Measurements from ENCODE around the gene RAP1A.
A peak's percentile ranks its signal among the peaks of the same experiment; 100 is the strongest.

Gene RAP1A

DNA sequence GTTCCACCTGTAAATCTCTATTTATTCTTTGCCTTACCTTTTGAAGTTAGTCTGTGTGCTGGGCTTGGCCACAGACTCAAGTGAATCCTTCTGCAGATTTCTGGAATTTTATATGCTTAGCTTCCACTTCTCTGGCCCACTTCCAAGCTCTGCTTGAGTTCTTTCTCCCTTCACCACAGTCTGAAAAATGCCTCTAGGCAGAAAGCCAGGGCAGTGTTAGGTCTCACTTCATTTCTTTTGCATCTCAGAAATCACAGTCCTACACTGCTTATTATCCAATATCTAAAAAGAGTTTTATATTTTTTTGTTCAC, 70.7 kb downstream of the RAP1A start:
- peaks cover 16% of the 10 kb centered on the region for H3K4me1 Mint-ChIP-seq
- TF ChIP-seq, protein P1, sequence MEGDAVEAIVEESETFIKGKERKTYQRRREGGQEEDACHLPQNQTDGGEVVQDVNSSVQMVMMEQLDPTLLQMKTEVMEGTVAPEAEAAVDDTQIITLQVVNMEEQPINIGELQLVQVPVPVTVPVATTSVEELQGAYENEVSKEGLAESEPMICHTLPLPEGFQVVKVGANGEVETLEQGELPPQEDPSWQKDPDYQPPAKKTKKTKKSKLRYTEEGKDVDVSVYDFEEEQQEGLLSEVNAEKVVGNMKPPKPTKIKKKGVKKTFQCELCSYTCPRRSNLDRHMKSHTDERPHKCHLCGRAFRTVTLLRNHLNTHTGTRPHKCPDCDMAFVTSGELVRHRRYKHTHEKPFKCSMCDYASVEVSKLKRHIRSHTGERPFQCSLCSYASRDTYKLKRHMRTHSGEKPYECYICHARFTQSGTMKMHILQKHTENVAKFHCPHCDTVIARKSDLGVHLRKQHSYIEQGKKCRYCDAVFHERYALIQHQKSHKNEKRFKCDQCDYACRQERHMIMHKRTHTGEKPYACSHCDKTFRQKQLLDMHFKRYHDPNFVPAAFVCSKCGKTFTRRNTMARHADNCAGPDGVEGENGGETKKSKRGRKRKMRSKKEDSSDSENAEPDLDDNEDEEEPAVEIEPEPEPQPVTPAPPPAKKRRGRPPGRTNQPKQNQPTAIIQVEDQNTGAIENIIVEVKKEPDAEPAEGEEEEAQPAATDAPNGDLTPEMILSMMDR (IDR thresholded peaks at IDR 0.05; ENCODE audit: unreplicated experiment in 3 of 3): no peak
- peaks cover 24% of the 10 kb centered on the region for H3K9me3 Mint-ChIP-seq
- no peaks in the 10 kb centered on the region for H3K27me3 Mint-ChIP-seq (ENCODE audit: low read depth)
- H3K27ac Mint-ChIP-seq: peak overlapping the region; percentile 32 to 77 (median 61)
- H3K36me3 Mint-ChIP-seq (ENCODE audit: low read depth): peaks cover 55% of the 10 kb centered on the region
- H3K4me3 Mint-ChIP-seq: no peak overlapping the region

GRCh38 chr1:111691886-111692285, 72.3 kb downstream of the RAP1A start:
- Mint-ChIP-seq H3K36me3 (ENCODE audit: low read depth) (peaks cover 56% of the 10 kb centered on the region), H3K27me3 (ENCODE audit: low read depth) (no peaks in the 10 kb centered on the region), H3K4me1 (peaks cover 16% of the 10 kb centered on the region), H3K9me3 (peaks cover 22% of the 10 kb centered on the region), H3K27ac (no peak overlapping the region), H3K4me3 (no peak overlapping the region)
- TF ChIP-seq, protein P1 (IDR thresholded peaks at IDR 0.05; ENCODE audit: unreplicated experiment in 3 of 3): no peak

GRCh38 chr1:111695801-111696200, 76.2 kb downstream of the RAP1A start:
- no peak overlapping the region for H3K27ac Mint-ChIP-seq
- peaks cover 60% of the 10 kb centered on the region for H3K36me3 Mint-ChIP-seq (ENCODE audit: low read depth)

DNA sequence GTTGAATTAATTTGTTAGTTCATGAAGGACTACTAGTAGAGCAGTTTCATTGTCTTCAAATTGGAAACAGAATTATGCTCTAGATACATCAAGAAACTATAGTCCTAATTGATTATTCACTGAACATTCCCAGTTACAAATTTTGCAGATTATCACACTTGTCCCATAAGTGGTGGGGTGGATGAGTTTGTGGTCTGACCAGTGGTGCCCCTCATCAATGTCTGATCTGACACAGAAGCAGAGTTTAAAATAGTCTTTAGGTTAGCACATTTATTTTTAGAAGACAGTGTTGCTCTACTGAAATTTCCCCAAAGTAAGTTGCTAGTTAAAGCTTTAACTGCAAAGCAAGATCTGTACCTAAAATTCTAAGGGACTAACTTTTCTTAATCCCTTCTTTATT, 76.7 kb downstream of the RAP1A start:
- TF ChIP-seq, protein P1 (IDR thresholded peaks at IDR 0.05; ENCODE audit: unreplicated experiment in 3 of 3): no peak
- no peak overlapping the region for H3K27ac Mint-ChIP-seq
- H3K27me3 Mint-ChIP-seq (ENCODE audit: low read depth): no peaks in the 10 kb centered on the region
- H3K9me3 Mint-ChIP-seq: no peaks in the 10 kb centered on the region
- no peaks in the 10 kb centered on the region for H3K4me1 Mint-ChIP-seq
- peaks cover 62% of the 10 kb centered on the region for H3K36me3 Mint-ChIP-seq (ENCODE audit: low read depth)
- no peak overlapping the region for H3K4me3 Mint-ChIP-seq

More at GRCh38 chr1:111695801-111696200, 76.2 kb downstream of the RAP1A start:
- H3K4me3 Mint-ChIP-seq: no peak overlapping the region
- peaks cover 5% of the 10 kb centered on the region for H3K4me1 Mint-ChIP-seq
- TF ChIP-seq, protein P1 (IDR thresholded peaks at IDR 0.05; ENCODE audit: unreplicated experiment in 3 of 3): no peak
- no peaks in the 10 kb centered on the region for H3K9me3 Mint-ChIP-seq
- H3K27me3 Mint-ChIP-seq (ENCODE audit: low read depth): no peaks in the 10 kb centered on the region

- H3K4me1 Mint-ChIP-seq: no peaks in the 10 kb centered on the region
- TF ChIP-seq, protein P1 (IDR thresholded peaks at IDR 0.05; ENCODE audit: unreplicated experiment in 3 of 3): no peak
- H3K36me3 Mint-ChIP-seq (ENCODE audit: low read depth): peaks cover 53% of the 10 kb centered on the region
- no peaks in the 10 kb centered on the region for H3K9me3 Mint-ChIP-seq
- no peak overlapping the region for H3K4me3 Mint-ChIP-seq
- no peak overlapping the region for H3K27ac Mint-ChIP-seq
- no peaks in the 10 kb centered on the region for H3K27me3 Mint-ChIP-seq (ENCODE audit: low read depth)
Observed at GRCh38 chr1:111699268-111699667, 79.7 kb downstream of the RAP1A start.

GRCh38 chr1:111702504-111703050, 83.0 kb downstream of the RAP1A start:
- Mint-ChIP-seq H3K27ac (no peak overlapping the region), H3K36me3 (ENCODE audit: low read depth) (peaks cover 49% of the 10 kb centered on the region), H3K27me3 (ENCODE audit: low read depth) (no peaks in the 10 kb centered on the region), H3K4me3 (no peak overlapping the region), H3K9me3 (no peaks in the 10 kb centered on the region), H3K4me1 (no peaks in the 10 kb centered on the region)
- TF ChIP-seq, protein P1 (IDR thresholded peaks at IDR 0.05; ENCODE audit: unreplicated experiment in 3 of 3): no peak
